ENCODE results near the gene FCHO1. TPM values are rescaled to one million over a fixed set of nuclear protein-coding genes. Genes with fewer than 3 reads are reported as not detected.

The FCHO1 gene
- total RNA-seq, 1 experiment from 2014 or later: 2.1 TPM

- DNase-seq (ENCODE audit: low read depth): no peak
Observed at GRCh38 chr19:17735410-17735809, 15.9 kb upstream of the FCHO1 start.

GRCh38 chr19:17737690-17738153 is 13.6 kb upstream of the FCHO1 start:
- DNase-seq (ENCODE audit: low read depth): peak; percentile 46

GRCh38 chr19:17739121-17739875 is 12.0 kb upstream of the FCHO1 start:
- DNase-seq (ENCODE audit: low read depth): no peak

- DNase-seq (ENCODE audit: low read depth): no peak
Observed at GRCh38 chr19:17741456-17741855, 9.8 kb upstream of the FCHO1 start.

- peak; percentile 80 for DNase-seq (ENCODE audit: low read depth)
Observed at GRCh38 chr19:17743874-17744580, 7.2 kb upstream of the FCHO1 start.

- peak; percentile 93 for DNase-seq (ENCODE audit: low read depth)
Observed at GRCh38 chr19:17747205-17748098, 3.8 kb upstream of the FCHO1 start.

- DNase-seq (ENCODE audit: low read depth): no peak
Observed at GRCh38 chr19:17748884-17749638, 2.2 kb upstream of the FCHO1 start.

GRCh38 chr19:17749912-17750317 is 1.4 kb upstream of the FCHO1 start:
- no peak for DNase-seq (ENCODE audit: low read depth)

GRCh38 chr19:17751912-17752273 is 616 bp downstream of the FCHO1 start:
- DNase-seq (ENCODE audit: low read depth): no peak

- DNase-seq (ENCODE audit: low read depth): no peak
Observed at GRCh38 chr19:17752865-17753639, 1.8 kb downstream of the FCHO1 start.

GRCh38 chr19:17753976-17754375 is 2.7 kb downstream of the FCHO1 start:
- DNase-seq (ENCODE audit: low read depth): peak; percentile 47

GRCh38 chr19:17754634-17755442 is 3.6 kb downstream of the FCHO1 start:
- DNase-seq (ENCODE audit: low read depth): no peak

- DNase-seq (ENCODE audit: low read depth): peak; percentile 37
Observed at GRCh38 chr19:17755443-17755890, 4.2 kb downstream of the FCHO1 start.

- peak; percentile 38 for DNase-seq (ENCODE audit: low read depth)
Observed at GRCh38 chr19:17755977-17756670, 4.8 kb downstream of the FCHO1 start.

- peak; percentile 71 for DNase-seq (ENCODE audit: low read depth)
Observed at GRCh38 chr19:17757125-17757524, 5.8 kb downstream of the FCHO1 start.

GRCh38 chr19:17758515-17758914 is 7.2 kb downstream of the FCHO1 start:
- DNase-seq (ENCODE audit: low read depth): peak; percentile 32

- no peak for DNase-seq (ENCODE audit: low read depth)
Observed at GRCh38 chr19:17761148-17761547, 9.9 kb downstream of the FCHO1 start.

- DNase-seq (ENCODE audit: low read depth): peak; percentile 78
Observed at GRCh38 chr19:17762505-17763229, 11.4 kb downstream of the FCHO1 start.

Data from M059J (cell line).